Measurements from ENCODE around the gene TTC39C. TPM values are rescaled to one million over a fixed set of nuclear protein-coding genes. Genes with fewer than 3 reads are reported as not detected.
"Not testable (repeated sequence)": the region's sequence is repeated elsewhere in the genome, so short reads cannot be mapped to it uniquely, and the experiment has no call there.

TTC39C gene
- total and polyA plus RNA-seq, 2 experiments from 2014 or later: 4.1 to 6.0 TPM

DNA sequence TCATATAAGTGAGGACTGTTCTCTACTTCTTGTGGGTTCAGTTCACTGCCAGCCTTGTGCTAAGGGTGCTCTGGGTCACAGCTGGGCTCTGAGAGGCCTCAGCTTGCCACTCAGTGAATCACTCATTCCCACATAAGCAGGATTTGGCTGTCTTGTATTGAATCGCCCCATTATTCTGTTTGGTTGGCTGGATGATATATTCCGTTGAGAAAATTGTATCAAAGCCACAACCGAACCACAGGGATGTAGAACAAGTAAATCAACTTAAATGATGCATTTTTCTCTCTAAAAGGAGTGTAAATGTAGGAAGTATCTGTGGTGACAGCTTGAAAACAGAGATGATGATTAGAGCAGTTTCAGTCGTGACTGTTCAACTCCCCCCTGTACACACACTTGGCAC lies 39.6 kb downstream of the TTC39C start:
- no peaks in the 10 kb centered on the region for H3K9me3 ChIP-seq (ENCODE audit: low read depth)
- H3K27me3 ChIP-seq: no peaks in the 10 kb centered on the region
- no peaks in the 10 kb centered on the region for H3K36me3 ChIP-seq
- no peak overlapping the region for H3K27ac ChIP-seq
- peaks cover 18% of the 10 kb centered on the region for H3K4me1 ChIP-seq (ENCODE audit: low read depth)
- DNase-seq (ENCODE audit: low read depth in 1 of 2, low spot score in 1 of 2): peak in 1 of 2 donors; percentile 47
- H3K4me3 ChIP-seq: no peak overlapping the region
- TF ChIP-seq, protein P1, sequence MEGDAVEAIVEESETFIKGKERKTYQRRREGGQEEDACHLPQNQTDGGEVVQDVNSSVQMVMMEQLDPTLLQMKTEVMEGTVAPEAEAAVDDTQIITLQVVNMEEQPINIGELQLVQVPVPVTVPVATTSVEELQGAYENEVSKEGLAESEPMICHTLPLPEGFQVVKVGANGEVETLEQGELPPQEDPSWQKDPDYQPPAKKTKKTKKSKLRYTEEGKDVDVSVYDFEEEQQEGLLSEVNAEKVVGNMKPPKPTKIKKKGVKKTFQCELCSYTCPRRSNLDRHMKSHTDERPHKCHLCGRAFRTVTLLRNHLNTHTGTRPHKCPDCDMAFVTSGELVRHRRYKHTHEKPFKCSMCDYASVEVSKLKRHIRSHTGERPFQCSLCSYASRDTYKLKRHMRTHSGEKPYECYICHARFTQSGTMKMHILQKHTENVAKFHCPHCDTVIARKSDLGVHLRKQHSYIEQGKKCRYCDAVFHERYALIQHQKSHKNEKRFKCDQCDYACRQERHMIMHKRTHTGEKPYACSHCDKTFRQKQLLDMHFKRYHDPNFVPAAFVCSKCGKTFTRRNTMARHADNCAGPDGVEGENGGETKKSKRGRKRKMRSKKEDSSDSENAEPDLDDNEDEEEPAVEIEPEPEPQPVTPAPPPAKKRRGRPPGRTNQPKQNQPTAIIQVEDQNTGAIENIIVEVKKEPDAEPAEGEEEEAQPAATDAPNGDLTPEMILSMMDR (IDR thresholded peaks at IDR 0.05; ENCODE audit: low read depth, low read length): no peak

DNA sequence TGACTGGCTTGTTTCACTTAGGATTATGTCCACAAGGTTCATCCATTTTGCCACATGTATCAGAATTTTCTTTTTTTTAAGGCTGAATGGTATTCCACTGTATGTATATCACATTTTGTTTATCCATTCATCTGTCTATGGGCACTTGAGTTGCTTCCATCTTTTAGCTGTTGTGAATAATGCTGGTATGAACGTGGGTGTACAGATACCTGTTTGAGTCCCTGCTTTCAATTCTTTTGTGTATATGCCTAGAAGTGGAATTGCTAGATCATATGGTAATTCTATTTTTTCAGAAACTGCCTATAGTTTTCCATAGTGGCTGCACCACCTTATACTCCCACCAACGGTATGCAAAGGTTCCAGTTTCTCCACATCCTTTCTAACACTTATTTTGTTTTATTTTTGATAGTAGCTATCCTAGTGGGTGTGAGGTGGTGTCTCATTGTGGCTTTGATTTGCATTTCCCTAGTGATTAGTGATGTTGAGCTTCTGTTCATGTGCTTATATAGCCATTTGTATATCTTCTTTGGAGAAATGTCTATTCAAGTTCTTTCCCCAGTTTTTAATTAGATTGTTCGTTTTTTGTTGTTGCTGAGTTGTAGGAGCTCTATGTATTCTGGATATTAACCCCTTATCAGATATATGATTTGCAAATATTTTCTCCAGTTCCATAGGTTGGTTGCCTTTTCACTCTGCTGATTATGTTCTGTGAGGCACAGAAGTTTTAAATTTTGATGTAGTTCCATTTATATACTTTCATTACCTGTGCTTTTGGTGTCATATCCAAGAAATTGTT lies 40.7 kb downstream of the TTC39C start:
- no peak overlapping the region for H3K4me3 ChIP-seq
- TF ChIP-seq, protein P1 (IDR thresholded peaks at IDR 0.05; ENCODE audit: low read depth, low read length): no peak
- no peak overlapping the region for H3K27ac ChIP-seq
- no peaks in the 10 kb centered on the region for H3K27me3 ChIP-seq
- no peaks in the 10 kb centered on the region for H3K36me3 ChIP-seq
- no peak for DNase-seq (ENCODE audit: low read depth in 1 of 2, low spot score in 1 of 2)
- peaks cover 17% of the 10 kb centered on the region for H3K4me1 ChIP-seq (ENCODE audit: low read depth)
- no peaks in the 10 kb centered on the region for H3K9me3 ChIP-seq (ENCODE audit: low read depth)

DNA sequence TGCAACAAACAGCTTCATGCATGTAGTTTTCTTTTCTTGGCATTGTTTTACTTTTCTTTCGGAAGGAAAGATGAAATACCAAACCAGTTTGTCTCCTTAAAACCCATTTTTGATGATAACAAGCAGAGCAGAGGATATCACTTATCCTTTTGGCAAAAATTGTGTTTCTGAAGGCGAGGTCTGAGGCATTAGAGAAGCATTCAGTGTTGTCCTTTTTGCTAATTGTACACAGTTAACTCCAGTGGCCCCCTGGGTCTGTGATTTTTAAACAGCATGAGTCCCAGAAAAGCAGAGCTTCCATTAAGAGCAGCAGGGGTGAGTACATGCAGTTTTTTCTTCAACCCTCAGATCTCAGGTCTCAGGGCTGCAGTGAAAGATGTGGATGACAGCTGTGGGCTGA lies 41.3 kb downstream of the TTC39C start:
- peak; percentile 37 to 38 for DNase-seq (ENCODE audit: low read depth in 1 of 2, low spot score in 1 of 2)
- Histone ChIP-seq H3K9me3 (ENCODE audit: low read depth) (no peaks in the 10 kb centered on the region), H3K27ac (peak overlapping the region; percentile 35), H3K4me1 (ENCODE audit: low read depth) (peaks cover 15% of the 10 kb centered on the region), H3K36me3 (no peaks in the 10 kb centered on the region), H3K4me3 (no peak overlapping the region), H3K27me3 (no peaks in the 10 kb centered on the region)
- TF ChIP-seq, protein P1 (IDR thresholded peaks at IDR 0.05; ENCODE audit: low read depth, low read length): no peak

DNA sequence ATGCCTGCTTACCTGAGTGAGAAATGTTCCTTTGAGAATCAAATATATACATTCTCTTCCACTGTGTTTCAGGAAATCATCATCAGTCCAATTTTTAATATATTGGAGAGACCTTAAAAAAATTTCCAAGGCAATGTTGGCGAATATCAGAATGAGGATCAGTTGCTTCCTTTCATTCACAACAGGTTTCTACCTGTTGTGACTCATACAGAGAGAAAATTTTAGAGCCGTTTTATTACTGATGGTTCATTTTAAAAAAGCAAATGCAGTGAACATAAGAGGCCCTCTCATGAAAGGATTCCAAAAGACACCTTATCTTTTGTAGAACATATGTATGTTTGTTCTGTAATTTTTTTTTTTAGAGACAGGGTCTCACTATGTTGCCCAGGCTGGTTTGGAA lies 42.0 kb downstream of the TTC39C start:
- Histone ChIP-seq H3K4me3 (no peak overlapping the region), H3K27ac (no peak overlapping the region), H3K36me3 (no peaks in the 10 kb centered on the region), H3K27me3 (no peaks in the 10 kb centered on the region), H3K4me1 (ENCODE audit: low read depth) (peaks cover 11% of the 10 kb centered on the region), H3K9me3 (ENCODE audit: low read depth) (no peaks in the 10 kb centered on the region)
- no peak for DNase-seq (ENCODE audit: low read depth in 1 of 2, low spot score in 1 of 2)
- TF ChIP-seq, protein P1 (IDR thresholded peaks at IDR 0.05; ENCODE audit: low read depth, low read length): no peak

DNA sequence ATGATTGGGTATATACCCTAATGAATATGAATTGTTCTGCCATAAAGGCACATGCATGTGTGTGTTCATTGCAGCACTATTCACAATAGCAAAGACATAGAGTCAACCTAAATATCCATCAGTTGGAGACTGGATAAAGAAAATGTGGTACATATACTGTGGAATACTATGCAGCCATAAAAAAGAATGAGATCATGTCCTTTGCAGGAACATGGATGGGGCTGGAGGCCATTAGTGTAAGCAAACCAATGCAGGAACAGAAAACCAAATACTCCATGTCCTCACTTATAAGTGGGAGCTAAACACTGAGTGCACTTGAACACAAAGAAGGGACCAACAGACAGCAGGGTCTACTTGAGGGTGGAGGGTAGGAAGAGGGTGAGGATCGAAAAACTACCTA lies 43.2 kb downstream of the TTC39C start:
- DNase-seq (ENCODE audit: low read depth in 1 of 2, low spot score in 1 of 2): no peak
- no peak overlapping the region for H3K4me3 ChIP-seq
- no peaks in the 10 kb centered on the region for H3K27me3 ChIP-seq
- H3K36me3 ChIP-seq: no peaks in the 10 kb centered on the region
- H3K9me3 ChIP-seq (ENCODE audit: low read depth): no peaks in the 10 kb centered on the region
- H3K4me1 ChIP-seq (ENCODE audit: low read depth): peaks cover 11% of the 10 kb centered on the region
- TF ChIP-seq, protein P1 (IDR thresholded peaks at IDR 0.05; ENCODE audit: low read depth, low read length): no peak
- H3K27ac ChIP-seq: no peak overlapping the region

DNA sequence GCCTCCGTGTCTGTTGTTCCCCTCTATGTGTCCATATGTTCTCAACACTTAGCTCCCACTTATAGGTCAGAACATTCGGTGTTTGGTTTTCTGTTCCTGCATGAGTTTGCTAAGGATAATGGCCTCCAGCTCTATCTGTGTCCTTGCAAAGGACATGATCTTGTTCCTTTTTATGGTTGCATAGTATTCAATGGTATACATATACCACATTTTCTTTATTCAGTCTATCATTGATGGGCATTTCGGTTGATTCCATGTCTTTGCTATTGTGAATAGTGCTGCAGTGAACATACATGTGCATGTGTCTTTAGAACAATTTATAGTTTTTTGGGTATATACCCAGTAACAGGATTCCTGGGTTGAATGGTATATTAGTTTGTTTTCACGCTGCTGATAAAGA lies 44.8 kb downstream of the TTC39C start:
- H3K27ac ChIP-seq; H3K4me3 ChIP-seq; H3K9me3 ChIP-seq (ENCODE audit: low read depth); H3K27me3 ChIP-seq; H3K36me3 ChIP-seq; DNase-seq (ENCODE audit: low read depth in 1 of 2, low spot score in 1 of 2): not testable (repeated sequence)
- H3K4me1 ChIP-seq (ENCODE audit: low read depth): peaks cover 11% of the 10 kb centered on the region

Measured in cardiac muscle cell (in vitro differentiated cells and primary cell).